Measurements from ENCODE around the gene PLCB1.

The PLCB1 gene

DNA sequence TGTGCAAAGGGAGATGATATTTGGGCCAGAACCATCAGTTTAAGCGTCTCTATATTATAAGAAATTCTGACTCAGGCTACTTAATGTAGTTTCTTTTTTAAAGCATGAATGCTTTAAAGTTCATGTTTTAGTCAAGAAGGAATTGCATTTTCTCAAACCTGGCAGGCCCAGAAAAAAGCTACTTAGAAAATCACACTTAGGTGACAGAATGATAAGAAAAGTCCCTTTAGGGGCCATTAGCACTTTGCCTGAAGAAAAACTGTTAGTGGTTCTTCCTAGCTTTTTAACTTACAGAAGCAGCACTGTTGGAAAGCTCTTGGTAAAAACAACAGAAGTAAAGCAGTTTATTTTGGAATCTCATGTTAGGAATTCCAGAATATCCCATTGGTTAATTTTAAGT, 387.8 kb downstream of the PLCB1 start:
- DNase-seq: no peak

DNA sequence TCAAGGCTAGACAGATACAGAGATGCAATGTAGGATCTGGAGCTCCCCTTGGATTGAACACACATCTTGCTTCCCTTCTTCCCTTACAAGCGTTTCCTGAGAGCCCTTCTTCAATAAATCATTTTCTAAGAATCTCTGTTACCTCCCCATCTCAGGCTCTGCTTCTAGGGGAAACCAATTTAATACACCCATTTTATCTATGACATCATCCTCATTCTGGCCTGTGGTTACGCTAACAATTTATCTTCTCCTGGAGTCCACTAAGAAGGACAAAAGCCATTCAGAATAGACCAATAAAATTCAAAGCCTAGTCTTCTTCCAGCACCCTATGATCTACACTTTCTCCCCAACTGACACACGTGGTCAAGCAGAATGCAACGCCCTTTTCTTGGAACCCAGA, 390.1 kb downstream of the PLCB1 start:
- DNase-seq: no peak

DNA sequence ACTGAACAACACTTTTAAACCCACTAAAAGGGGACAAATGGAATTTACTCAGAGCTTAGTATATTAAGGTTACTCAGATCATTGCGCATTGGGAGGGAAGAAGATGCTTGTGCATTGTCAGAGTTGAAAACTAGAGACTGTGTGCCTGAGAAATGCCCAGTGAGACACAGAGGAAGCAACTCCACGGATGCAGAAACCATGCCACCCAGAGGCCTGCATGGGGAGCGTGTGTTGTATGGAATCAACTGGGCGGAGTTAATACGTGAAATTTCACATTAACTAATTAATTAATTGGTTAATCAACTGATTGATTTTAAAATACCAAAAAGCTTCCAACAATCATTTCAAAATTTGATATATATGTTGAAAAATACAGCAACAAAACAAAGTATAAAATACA, 391.6 kb downstream of the PLCB1 start:
- DNase-seq: no peak

DNA sequence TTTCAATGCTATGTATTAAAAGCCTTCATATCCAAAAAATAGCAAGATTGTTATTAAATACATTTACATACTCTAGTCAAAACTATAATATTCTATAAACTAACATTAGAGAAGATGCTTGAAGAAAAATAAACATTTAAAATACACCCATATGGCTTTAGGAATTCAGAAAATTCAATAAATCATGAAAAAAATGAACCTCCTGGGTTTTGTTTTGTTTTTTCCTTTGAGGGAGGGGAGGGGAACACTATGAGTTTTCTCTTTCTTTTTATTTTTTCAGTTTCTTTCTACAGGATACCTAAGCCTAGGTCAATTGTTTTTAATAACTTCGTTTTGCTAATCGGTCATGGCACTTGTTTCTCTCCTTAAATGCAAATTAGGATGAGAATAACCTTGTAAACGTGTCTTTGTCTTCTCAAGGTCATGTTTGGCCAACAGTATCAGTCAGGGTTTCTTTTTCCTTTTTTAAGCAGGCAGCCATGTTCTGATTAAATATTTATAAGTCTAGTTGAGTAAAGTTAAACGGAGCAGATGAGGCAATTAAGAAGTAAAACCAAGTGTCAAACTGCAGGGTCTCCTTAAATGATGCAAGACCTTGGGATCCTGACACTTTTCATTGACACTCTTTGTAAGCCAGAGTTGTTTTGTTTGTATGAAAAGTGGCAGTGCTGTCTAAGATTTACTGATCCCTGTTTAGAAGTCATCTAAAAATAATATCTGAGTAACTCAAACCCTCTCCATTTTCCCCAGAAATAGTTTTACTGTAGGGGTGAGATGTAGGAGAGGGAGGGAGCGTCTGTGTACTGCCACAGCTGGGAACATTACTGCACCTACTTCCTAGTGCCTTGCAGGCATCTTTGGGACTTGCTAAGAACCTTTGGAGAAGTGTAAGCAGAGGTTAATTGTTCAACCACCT, 392.3 kb downstream of the PLCB1 start:
- no peak for DNase-seq

DNA sequence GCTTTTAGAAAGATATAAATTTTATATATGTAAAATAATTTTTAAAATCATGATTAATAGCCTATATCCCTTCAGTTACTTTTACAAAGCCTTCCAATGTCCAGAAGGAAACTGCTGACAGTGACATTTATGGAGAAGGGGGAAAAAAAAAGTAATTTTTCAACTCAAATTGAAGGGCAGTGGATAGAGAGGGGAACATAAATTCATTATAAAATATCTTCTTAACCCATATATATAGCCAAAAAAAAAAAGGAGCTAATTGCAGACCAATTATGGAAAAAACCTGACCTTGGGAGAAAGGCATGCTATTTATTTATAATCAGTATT, 392.9 kb downstream of the PLCB1 start:
- DNase-seq: no peak

DNA sequence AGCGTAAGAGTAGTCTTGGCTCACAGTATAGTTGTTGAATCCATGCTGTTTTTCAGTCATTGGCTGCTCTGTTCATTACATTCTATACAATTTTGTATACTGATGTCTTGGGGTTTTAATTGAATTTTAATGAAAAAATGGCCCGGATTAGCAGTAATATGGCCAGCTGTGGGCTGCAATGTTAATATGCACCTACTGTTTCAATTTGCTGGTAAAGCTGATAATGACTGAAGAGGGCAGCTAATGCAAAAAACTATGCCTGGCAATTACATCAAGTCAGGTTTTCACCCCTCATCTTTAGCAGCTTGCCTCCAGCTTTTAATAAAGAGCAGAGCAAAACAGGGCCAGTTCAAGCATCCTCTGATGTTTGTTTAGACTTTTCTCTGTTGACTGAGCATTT, 394.5 kb downstream of the PLCB1 start:
- no peak for DNase-seq

DNA sequence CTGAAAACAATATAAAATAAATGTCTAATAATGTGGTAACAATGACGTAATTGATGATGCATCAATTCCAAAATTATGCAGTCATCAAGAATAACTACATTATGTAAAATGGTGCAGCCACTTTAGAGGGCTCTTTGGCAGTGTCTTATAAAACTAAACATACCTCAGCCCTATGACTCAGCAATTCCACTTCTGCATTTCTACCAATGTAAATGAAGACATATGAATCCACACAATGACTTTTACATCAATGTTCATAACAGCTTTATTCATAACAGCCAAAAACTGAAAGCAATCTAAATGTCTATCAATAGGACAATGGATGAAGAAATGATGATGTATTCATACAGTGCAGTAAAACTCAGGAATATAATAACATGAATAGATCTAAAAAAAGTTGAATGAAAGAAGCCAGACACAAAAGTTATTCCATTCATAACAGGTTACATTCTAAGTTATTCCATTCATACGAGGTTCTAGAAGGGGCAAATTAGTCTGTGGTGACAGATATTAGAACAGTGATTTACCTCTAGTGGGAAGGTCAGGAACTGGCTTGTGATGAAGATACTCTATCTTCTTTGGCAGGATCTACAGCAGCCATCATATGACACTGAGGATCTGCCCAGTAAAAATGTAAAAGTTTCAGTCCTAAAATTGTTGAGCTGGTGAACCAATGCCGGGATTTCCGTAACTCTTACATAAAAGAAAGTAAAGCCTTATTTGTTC, 396.1 kb downstream of the PLCB1 start:
- DNase-seq: no peak

DNA sequence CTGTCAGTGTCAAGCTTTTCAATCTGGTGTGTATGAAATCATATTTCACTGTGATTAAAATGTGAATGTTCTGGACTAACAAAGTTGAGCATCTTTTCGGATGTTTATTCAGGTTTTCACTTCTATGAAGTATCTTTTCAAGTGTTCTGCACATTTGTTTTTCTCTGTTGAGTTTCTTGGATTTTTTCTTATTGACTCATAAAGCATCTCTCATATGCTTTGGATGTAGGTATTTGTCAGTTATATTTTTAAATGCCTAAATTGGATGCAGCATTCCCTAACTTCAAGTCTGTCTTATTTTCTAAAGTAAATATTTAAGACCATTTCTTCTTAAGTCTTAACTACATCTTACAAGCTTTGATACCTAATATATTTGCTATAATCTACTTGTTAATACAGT, 398.0 kb downstream of the PLCB1 start:
- no peak for DNase-seq

DNA sequence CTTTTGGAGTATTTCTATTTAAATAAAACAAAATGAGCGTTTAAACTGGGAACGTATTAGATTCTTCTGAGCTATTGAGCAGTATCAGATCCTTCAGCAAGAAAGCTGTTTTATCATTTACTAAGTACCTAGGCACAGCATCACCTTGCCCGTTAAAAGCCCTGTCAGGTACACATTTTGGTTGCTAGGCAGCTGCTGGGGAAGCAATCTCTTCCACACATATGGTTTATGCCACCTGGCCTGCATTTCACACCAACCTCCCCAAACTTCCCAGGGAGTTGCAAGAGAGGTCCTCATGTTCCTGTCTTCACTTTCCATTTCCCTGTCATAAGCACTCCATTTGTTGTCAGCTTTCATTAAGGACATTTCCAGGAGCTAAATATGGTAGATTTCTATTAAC, 400.1 kb downstream of the PLCB1 start:
- DNase-seq: no peak

DNA sequence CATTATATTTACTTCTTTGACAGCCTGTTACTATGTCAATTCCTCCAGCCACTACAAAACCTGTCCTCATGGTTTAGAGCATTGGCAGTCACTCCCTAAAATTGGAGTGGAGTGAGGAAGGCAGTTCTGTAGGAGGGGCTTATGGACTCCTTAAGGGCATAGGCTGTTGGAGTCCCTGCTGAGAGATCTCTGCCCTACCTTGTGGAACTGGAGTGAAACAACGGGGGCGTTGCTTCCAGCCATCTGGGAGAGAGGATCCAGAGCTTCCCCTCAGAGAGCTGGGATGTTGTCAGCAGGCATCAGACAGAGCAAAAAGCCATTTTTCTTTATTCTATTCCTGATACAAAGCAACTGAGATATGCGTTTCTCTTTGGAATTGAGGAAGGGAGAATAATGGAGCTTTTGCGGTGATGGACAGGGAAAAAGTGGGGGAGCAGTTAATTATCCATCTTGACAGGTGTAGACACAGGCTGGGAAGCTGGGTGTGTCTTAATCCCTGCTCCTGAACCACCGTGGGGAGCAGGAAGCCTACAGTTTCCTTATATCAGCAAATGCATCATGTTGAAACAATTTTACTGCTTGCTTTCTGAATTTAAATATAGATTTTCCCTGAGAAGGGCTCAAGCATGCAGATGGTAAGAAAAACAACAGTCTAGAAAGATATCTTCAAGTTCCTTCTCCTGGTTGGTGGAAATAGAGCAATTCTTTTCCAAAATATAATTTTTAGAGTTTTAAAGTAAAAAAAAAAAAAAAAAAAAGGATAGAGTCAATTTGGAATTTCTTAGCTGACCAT, 402.5 kb downstream of the PLCB1 start:
- no peak for DNase-seq

DNA sequence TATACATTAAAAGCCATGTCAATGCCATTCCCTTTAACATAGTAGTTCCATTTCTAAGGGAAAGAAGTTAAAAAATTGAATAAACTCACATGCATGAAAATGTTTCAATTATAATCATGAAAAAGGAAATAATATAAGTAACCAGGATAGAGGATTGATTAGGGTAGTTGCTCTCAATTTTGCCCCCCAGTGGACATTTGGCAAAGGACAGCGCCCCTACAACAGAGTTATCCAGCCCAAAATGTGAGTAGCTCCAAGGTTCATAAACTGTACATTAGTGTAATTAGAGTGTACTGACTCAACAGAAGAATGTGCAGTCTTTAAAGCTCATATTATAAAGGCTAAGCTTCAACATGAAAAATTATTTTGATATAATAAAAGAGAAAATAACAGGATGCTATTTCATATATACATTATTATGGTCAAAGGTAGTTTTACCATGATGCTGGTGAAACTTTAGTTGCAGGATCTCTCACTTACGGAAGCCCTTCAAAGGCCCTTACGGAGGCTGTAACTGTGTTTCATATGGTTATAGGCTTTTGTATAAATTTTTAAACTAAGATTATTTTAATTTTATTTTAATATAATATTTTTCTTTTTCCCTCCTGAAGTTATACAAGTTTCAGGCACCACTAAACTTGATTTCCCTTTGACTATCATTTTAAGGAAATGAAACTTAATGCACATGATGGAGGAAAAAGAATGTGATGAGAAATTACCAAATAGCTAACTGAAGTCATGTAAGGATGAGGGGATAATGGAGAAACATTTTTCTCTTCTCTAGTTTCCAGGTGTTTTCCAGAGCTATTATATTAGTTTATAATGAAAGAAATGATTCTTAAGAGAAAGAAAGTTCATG, 403.6 kb downstream of the PLCB1 start:
- no peak for DNase-seq

DNA sequence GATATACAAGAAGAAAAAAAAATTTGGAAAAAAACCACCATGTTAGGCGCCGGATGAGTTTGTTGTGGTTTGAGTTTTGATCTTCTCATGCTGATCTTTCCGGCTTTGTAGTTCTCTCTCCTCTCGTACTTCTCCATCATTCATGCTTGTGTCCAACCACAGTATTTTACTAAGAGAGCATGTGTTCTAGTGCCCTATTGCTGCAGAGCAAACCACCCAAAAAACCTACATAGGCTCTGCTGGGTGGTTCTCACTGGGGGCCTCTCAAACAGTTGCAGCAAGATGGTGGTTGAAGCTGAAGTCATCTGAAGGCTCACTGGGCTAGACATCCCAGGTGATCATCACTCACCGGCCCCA, 404.2 kb downstream of the PLCB1 start:
- DNase-seq: no peak

DNA sequence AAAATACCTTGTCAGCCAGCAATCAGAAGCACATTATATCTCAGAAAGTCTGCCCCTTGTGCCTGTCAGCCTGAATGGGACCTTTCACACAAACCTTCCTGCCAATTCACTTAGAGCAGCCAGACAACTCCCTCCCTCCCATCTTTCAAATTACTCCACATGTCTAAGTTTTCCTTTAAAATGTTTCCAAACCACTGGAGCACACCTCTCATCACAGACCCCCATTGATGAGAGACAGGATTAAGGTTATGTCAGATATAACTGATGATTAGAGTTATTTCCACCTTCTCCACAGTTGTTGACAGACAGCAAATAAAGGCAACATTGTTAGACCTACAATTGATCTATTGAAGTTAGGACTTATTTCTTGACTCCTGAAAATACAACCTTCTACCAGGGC, 408.4 kb downstream of the PLCB1 start:
- DNase-seq: no peak

DNA sequence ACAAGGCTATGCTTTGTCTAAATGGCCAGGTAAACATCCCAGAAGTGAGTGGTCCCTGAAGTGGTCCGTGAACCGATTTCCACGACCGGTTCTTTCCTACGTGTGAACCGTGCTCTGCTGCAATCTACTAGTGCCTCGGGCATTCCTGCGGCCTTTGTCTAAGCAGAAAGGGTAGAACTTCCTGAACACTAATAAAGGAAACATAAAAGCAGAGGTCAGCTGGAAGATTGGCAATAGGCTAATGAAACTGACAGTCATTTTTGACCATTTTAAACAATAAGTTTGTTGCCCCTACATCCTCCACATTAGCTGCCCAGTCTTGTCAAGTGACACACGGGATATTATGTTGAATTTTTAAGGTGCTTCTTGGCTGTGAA, 410.0 kb downstream of the PLCB1 start:
- no peak for DNase-seq

DNA sequence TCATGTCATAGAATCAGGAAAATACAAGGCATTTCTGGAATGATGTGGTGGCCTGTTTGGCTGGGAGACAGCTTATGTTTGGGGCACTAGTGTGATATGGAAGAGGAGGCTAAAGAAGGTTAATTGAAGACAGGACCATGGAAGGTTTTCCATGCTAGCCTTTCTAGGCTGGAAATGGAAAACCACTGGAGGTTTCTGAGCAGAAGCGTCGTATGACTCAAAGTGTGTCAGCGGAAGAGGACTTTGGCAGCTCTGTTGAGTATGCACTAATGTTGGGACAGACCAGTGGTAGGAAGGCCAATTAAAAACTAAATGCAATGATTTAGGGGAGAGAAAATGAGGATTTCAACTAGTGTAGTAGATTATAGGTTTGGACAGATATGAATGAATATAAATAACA, 413.1 kb downstream of the PLCB1 start:
- no peak for DNase-seq

DNA sequence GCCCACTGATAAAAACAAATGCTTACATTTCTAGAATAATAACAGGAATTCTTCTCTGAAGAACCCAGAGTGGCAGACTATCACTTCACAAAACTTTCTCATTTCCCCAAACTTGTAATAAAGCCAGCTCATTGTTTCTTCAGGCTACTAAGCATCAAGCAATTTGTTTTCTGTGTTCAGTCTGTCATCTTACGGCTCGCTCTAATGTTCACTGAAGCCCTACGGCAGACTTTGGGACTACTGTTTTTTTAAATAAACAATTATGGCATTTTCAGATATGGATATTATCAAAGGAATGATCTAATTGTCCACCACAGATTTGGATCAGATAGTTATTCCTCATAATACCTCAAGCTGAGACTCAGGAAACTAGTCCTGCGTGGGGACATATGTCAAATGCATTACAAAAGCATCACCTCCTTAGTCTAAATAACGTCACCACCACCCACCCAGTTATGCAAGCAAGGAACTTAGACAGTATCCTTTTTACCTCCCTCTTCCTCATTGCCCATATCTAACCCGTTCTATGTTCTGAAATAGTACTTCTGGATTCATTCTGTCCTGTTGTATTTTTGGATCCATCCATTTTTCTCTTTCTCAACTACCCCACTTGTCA, 415.1 kb downstream of the PLCB1 start:
- DNase-seq: no peak

DNA sequence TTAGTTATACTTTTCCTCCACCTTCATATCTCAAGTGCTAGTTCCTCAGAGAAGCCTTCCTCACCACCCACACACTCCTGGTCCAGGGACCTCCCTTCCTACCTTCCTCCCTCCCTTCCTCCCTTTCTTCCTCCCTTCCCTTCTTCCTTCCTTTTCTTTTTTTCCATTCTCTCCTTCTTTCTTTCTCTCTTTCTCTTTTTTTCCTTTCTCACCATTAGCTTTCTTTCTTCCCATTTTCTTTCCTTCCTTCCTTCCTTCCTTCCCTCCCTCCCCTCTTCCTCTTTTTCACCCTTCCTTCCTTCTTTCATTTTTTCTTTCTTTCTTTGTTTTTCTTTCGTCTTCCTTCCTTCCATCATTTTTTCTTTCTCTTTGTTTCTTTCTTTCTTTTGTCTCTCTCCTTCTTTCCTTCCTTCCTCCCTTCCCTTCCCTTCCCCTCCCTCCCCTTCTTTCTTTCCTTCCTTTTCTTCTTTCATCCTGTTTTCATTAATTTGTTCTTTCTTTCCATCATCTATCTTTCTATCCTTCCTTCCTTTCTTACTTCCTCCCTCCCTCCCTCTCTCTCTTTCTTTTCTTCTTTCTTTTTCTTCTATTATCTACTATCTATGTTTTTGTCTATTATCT, 416.0 kb downstream of the PLCB1 start:
- no peak for DNase-seq

DNA sequence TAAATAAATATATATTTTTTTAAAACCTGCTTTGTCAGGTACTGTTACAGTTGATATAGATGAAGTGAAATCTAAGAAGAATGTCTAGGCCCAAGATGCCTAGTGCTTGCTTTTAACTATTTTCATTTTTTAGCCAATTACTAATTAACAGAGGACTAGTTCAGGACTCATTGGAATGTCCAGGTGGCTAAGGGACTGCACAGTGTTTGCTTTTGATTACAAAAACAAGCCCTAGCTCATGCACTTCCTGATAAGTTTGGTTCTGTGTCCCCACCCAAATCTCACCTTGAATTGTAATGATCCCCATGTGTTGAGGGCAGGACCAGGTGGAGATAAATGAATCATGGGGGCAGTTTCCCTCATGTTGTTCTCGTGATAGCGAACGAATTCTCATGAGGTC, 417.1 kb downstream of the PLCB1 start:
- DNase-seq: no peak

DNA sequence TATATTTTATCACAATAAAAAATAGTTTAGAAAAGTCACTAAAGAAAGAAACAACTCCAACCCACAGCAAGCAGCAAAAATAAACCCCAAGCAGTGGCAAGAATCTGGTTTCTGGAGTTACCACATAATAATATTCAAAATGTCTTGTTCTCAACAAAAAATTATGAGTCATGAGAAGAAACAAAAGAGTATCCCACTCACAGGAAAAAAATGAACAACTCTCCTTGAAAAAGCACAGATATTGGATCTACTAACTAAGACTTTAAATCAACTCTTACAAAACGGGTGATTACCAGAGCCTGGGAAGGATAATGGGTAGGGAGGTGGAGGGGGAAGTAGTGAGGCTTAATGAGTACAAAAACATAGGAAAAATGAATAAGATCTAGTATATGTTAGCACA, 425.6 kb downstream of the PLCB1 start:
- no peak for DNase-seq

DNA sequence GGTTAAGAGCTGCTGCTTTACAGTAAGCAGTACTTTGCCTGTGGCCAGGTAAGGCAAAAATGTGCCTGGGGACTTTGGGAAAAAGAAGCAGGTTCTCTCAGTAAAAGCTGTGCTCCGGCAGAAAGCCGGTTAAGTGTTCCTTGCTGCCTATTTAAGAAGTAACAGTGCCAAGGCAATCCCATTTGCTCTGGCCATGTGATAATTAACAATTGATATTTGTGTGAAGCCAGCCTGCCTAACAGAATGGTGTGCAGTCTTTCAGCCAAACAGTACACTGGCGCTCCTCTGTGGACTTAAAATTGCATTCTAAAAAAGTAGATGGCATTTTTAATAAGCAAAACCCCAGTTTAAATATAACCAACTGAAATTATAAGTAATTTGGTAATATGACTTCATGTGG, 430.3 kb downstream of the PLCB1 start:
- no peak for DNase-seq

DNA sequence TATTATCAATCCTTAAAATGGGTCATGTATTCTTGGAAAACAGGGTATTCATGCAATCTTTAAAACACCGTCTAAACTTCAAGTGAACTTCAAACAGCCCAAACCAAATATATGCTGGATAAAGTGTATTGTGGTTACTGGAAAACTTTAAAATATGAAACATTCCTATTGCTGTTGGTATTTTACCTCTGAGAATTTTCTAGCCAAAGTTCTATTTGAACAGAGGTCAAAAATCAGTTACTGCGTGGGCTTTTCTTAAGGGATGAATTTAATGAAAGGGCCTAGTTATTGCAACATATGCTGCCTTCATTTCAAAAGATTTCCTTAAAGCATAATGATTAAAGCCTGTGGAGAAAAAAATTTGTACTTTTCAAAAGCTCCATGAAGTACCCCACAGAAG, 436.0 kb downstream of the PLCB1 start:
- DNase-seq: no peak

DNA sequence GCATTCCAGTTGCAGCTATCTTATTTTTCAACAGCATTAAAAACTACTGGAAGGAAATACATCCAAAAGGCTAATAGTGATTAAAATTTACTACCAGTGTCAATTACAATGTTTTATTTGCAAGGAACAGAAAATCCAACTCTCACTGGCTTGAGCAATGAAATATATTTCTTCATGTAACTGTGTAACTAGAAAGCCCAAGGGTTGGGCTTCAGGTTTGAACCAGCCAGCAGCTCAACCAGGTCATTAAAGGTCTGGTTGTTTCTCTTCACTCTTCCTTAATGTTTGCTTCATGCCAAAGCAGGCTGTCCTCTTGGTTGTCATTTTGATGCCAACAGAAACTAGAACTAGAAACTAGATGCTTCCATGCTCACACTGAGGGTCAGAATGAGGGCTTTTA, 437.7 kb downstream of the PLCB1 start:
- no peak for DNase-seq
